CD14-positive monocyte (primary cell): ENCODE measurements around the gene KIF16B. TPM values are rescaled to one million over a fixed set of nuclear protein-coding genes. Genes with fewer than 3 reads are reported as not detected.

Source experiments
- DNase-seq, 3 donors: peaks; one replicate each; pipeline ENCODE4 v3.0.0-alpha.2; 2011 to 2022
- H2AFZ ChIP-seq: 2 replicates; pipeline ENCODE4 v1.6.0; 2012; ENCODE audit warnings: mild to moderate bottlenecking, low read depth, low read length, inconsistent platforms; ENCODE audit not compliant: insufficient read depth, poor library complexity, severe bottlenecking
- H3K27ac ChIP-seq, 2 donors: 1 replicate in 1 of 2; 2 replicates in 1 of 2; pipeline ENCODE4 v1.5.1; 2012 to 2013; ENCODE audit warnings: low read length in 2 of 2, control low read depth in 1 of 2, inconsistent platforms in 1 of 2, low read depth in 1 of 2, mild to moderate bottlenecking in 1 of 2
- H3K27me3 ChIP-seq, 2 donors: one replicate each; pipeline versions ENCODE4 v1.6.0 to v1.6.1; 2011 to 2013; ENCODE audit warnings: low read length in 2 of 2; ENCODE audit not compliant: control insufficient read depth in 2 of 2, insufficient read depth in 2 of 2
- H3K36me3 ChIP-seq, 2 donors: replicated peaks in 1 of 2; 1 replicate in 1 of 2; 2 replicates in 1 of 2; pipeline versions ENCODE4 v1.5.1 to v1.6.1; 2012 to 2013; ENCODE audit warnings: low read length in 2 of 2, control low read depth in 1 of 2, inconsistent platforms in 1 of 2, mild to moderate bottlenecking in 1 of 2; ENCODE audit not compliant: insufficient read depth in 2 of 2, control insufficient read depth in 1 of 2
- H3K4me1 ChIP-seq, 2 donors: 1 replicate in 1 of 2; 2 replicates in 1 of 2; pipeline versions ENCODE4 v1.5.1 to v1.6.1; 2012 to 2013; ENCODE audit warnings: low read length in 2 of 2, control low read depth in 1 of 2, inconsistent platforms in 1 of 2, mild to moderate bottlenecking in 1 of 2, moderate library complexity in 1 of 2; ENCODE audit not compliant: insufficient read depth in 2 of 2, control insufficient read depth in 1 of 2
- H3K4me2 ChIP-seq: replicated peaks from 2 replicates; pipeline ENCODE3; 2012; ENCODE audit warnings: low read length, moderate library complexity, mild to moderate bottlenecking; ENCODE audit not compliant: poor library complexity, severe bottlenecking; ENCODE audit errors: extremely low read depth
- H3K4me3 ChIP-seq, 3 experiments: fragments of 200-600 bp in 1 of 3; sonication (generic) in 1 of 3; replicated peaks in 1 of 3; 1 replicate in 2 of 3; 2 replicates in 1 of 3; pipeline ENCODE4 v1.5.1; 2011 to 2013; ENCODE audit warnings: low read length in 3 of 3, mild to moderate bottlenecking in 3 of 3, control low read depth in 2 of 3, low read depth in 2 of 3, inconsistent platforms in 1 of 3, moderate library complexity in 1 of 3
- H3K79me2 ChIP-seq: 2 replicates; pipeline ENCODE4 v1.6.0; 2012; ENCODE audit warnings: mild to moderate bottlenecking, control low read depth, inconsistent platforms, low read length, moderate library complexity; ENCODE audit not compliant: insufficient read depth
- H3K9ac ChIP-seq: 2 replicates; pipeline ENCODE4 v1.6.0; 2017; ENCODE audit warnings: low read length, mild to moderate bottlenecking; ENCODE audit not compliant: insufficient read depth, poor library complexity, severe bottlenecking
- H3K9me3 ChIP-seq, 2 donors: replicated peaks in 1 of 2; 1 replicate in 1 of 2; 2 replicates in 1 of 2; pipeline versions ENCODE4 v1.5.1 to v1.6.1; 2012 to 2013; ENCODE audit warnings: low read length in 2 of 2, control low read depth in 1 of 2; ENCODE audit not compliant: control insufficient read depth in 1 of 2, insufficient read depth in 1 of 2
- H4K20me1 ChIP-seq: 2 replicates; pipeline ENCODE4 v1.6.0; 2012; ENCODE audit warnings: mild to moderate bottlenecking, low read length, control low read depth, moderate library complexity; ENCODE audit not compliant: insufficient read depth
- H3K27ac Mint-ChIP-seq, 7 donors: one replicate each; pipeline ENCODE4 v1.8.0; 2020; ENCODE audit warnings: mild to moderate bottlenecking in 7 of 7, mixed read lengths in 7 of 7, moderate library complexity in 6 of 7, inconsistent platforms in 2 of 7
- H3K27me3 Mint-ChIP-seq, 3 donors: one replicate each; pipeline ENCODE4 v1.8.0; 2021 to 2022; ENCODE audit warnings: low read depth in 3 of 3, mild to moderate bottlenecking in 3 of 3, mixed read lengths in 3 of 3, moderate library complexity in 3 of 3, inconsistent platforms in 1 of 3
- H3K36me3 Mint-ChIP-seq, 2 donors: one replicate each; pipeline ENCODE4 v1.8.0; 2020; ENCODE audit warnings: mixed read lengths in 2 of 2, inconsistent platforms in 1 of 2, mild to moderate bottlenecking in 1 of 2
- H3K4me1 Mint-ChIP-seq: one replicate; pipeline ENCODE4 v1.8.0; 2020; ENCODE audit warnings: mild to moderate bottlenecking, mixed read lengths
- H3K4me3 Mint-ChIP-seq, 2 donors: one replicate each; pipeline ENCODE4 v1.8.0; 2020; ENCODE audit warnings: mild to moderate bottlenecking in 2 of 2, mixed read lengths in 2 of 2, moderate library complexity in 1 of 2
- H3K9me3 Mint-ChIP-seq, 7 donors: one replicate each; pipeline ENCODE4 v1.8.0; 2020 to 2022; ENCODE audit warnings: mixed read lengths in 7 of 7, mild to moderate bottlenecking in 6 of 7, moderate library complexity in 6 of 7, inconsistent platforms in 2 of 7
- WGBS: methylation state at CpG from one replicate; pipeline ENCODE4 v1.1.5; 2013; ENCODE audit warnings: missing lambda C conversion rate; ENCODE audit not compliant: insufficient coverage; 5-methylcytosine and 5-hydroxymethylcytosine counted together
- intact Hi-C, 2 donors: fragments of 100-400 bp; cut with micrococcal nuclease; formaldehyde crosslinking; loops; one replicate each; pipeline versions ENCODE4 v1.15.0 to v1.15.1; 2023
- polyA plus RNA-seq, 3 donors: library from polyadenylated mRNA; depleted of rRNA in 1 of 3; unstranded in 2 of 3; stranded (reverse) in 1 of 3; fragments of 300-500 nt in 2 of 3; fragments of >200 nt in 1 of 3; fragmentation: Illumina TruSeq in 2 of 3; gene quantifications; 1 replicate in 2 of 3; 2 replicates in 1 of 3; pipeline ENCODE4 v1.2.3, GENCODE V29; 2012 to 2021
- TF ChIP-seq, protein P1 (sequence below): fragments of 200-600 bp; IDR thresholded peaks from one replicate; pipeline ENCODE4 v1.8.0; 2022; ENCODE audit warnings: antibody characterized with exemption, mild to moderate bottlenecking

Gene KIF16B
- polyA plus RNA-seq, 3 donors, result 0.89 to 2.9 (median 2.8) TPM

GRCh38 chr20:16537918-16538317 is 35.3 kb downstream of the KIF16B start:
- 100% methylated on average over 1 of the region's 2 CpGs for WGBS
- Mint-ChIP-seq H3K4me1 (peaks cover 14% of the 10 kb centered on the region), H3K36me3 (peaks cover 0 to 2% of the 10 kb centered on the region in 2 donors), H3K27ac (peak overlapping the region in 1 of 7 donors; percentile 38), H3K27me3 (peaks cover 0 to 2% (median 2%) of the 10 kb centered on the region in 3 donors), H3K9me3 (peaks cover 0 to 3% (median 0%) of the 10 kb centered on the region in 7 donors), H3K4me3 (no peak overlapping the region)
- no peak overlapping the region for H3K4me3 ChIP-seq
- H3K27ac ChIP-seq, result no peak overlapping the region
- H3K79me2 ChIP-seq, result no peaks in the 10 kb centered on the region
- no peaks in the 10 kb centered on the region for H4K20me1 ChIP-seq
- H3K36me3 ChIP-seq, result no peaks in the 10 kb centered on the region
- no peaks in the 10 kb centered on the region for H3K4me1 ChIP-seq
- TF ChIP-seq, protein P1, sequence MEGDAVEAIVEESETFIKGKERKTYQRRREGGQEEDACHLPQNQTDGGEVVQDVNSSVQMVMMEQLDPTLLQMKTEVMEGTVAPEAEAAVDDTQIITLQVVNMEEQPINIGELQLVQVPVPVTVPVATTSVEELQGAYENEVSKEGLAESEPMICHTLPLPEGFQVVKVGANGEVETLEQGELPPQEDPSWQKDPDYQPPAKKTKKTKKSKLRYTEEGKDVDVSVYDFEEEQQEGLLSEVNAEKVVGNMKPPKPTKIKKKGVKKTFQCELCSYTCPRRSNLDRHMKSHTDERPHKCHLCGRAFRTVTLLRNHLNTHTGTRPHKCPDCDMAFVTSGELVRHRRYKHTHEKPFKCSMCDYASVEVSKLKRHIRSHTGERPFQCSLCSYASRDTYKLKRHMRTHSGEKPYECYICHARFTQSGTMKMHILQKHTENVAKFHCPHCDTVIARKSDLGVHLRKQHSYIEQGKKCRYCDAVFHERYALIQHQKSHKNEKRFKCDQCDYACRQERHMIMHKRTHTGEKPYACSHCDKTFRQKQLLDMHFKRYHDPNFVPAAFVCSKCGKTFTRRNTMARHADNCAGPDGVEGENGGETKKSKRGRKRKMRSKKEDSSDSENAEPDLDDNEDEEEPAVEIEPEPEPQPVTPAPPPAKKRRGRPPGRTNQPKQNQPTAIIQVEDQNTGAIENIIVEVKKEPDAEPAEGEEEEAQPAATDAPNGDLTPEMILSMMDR, result no peak
- intact Hi-C loops, result no loop called here
- H3K27me3 ChIP-seq, result no peaks in the 10 kb centered on the region
- no peaks in the 10 kb centered on the region for H3K9me3 ChIP-seq
- H3K4me2 ChIP-seq, result no peak overlapping the region
- DNase-seq, result no peak
- H2AFZ ChIP-seq, result no peak overlapping the region
- H3K9ac ChIP-seq, result no peak overlapping the region

DNA sequence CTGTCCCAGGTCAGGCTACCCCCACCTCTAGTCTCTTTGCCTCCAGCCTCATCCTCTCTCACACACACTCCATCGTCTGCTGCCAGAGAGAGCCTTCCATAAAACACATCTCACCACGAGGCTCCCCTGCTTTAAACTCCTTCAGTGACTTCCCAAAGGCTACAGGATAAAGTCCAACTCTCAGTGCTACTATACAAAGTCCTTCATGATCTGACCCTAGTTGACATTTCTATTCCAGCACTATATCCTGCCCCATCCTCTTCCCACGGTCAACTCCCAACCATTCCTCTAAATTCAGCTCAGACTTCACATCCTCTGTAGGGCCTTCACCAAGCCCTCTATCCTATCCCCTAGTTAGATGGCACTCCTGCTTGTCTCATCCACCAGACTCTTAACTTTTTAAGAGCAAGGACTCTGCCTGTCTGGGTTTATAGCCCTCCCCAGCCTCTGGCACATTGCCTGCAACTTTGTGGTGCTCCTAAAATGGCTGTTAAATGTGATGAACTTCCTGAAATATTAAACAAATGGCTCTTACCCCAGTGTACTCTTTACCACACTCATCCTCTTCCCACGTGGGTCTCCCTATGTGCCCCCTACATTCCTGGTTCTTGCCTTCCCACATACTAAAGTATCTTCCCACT is 36.1 kb downstream of the KIF16B start:
- peaks cover 0 to 3% (median 2%) of the 10 kb centered on the region in 3 donors for H3K27me3 Mint-ChIP-seq
- no peak overlapping the region for H3K4me3 Mint-ChIP-seq
- no peaks in the 10 kb centered on the region for H3K27me3 ChIP-seq
- DNase-seq, result no peak
- H4K20me1 ChIP-seq, result no peaks in the 10 kb centered on the region
- peaks cover 14% of the 10 kb centered on the region for H3K4me1 Mint-ChIP-seq
- 74% methylated on average over 4 of the region's 4 CpGs for WGBS
- H2AFZ ChIP-seq, result no peak overlapping the region
- H3K4me3 ChIP-seq, result no peak overlapping the region
- H3K9ac ChIP-seq, result no peak overlapping the region
- no peaks in the 10 kb centered on the region for H3K4me1 ChIP-seq
- TF ChIP-seq, protein P1, result no peak
- no peaks in the 10 kb centered on the region for H3K9me3 ChIP-seq
- H3K27ac Mint-ChIP-seq, result peak overlapping the region in 1 of 7 donors; percentile 36
- no peaks in the 10 kb centered on the region for H3K36me3 ChIP-seq
- intact Hi-C loops, result no loop called here
- no peak overlapping the region for H3K27ac ChIP-seq
- no peaks in the 10 kb centered on the region for H3K79me2 ChIP-seq
- H3K4me2 ChIP-seq, result no peak overlapping the region
- H3K36me3 Mint-ChIP-seq, result peaks cover 0 to 2% of the 10 kb centered on the region in 2 donors
- H3K9me3 Mint-ChIP-seq, result peaks cover 0 to 3% (median 0%) of the 10 kb centered on the region in 7 donors
